IMR-90 (cell line): ENCODE data around the gene NUDT5. TPM values are rescaled to one million over a fixed set of nuclear protein-coding genes. Genes with fewer than 3 reads are reported as not detected.

Source experiments
- ATAC-seq: fragments of 200-7000 bp; cut with Tn5 transposase; 2 replicates; pipeline ENCODE4 v1.9.1; 2020; ENCODE audit warnings: low read depth, mild to moderate bottlenecking, moderate library complexity
- BruUV-seq: library from RNA; stranded (reverse); fragments of 400-500 nt; replicated peaks from 2 replicates; lab custom pipeline; 2021; lab: Mats Ljungman, UMichigan
- CTCF ChIA-PET: fragments of 300-600 bp; formaldehyde crosslinking; extraction: SDS; loops from one replicate; lab custom pipeline; 2021; ENCODE audit warnings: antibody characterized with exemption; lab: Yijun Ruan, JAX
- POLR2A ChIA-PET: fragments of 300-600 bp; sonication (Branson Sonifier 250); formaldehyde crosslinking; loops from one replicate; lab custom pipeline; 2022; ENCODE audit warnings: antibody characterized with exemption; ENCODE audit not compliant: unreplicated experiment; lab: Charles Lee
- DNase-seq: peaks from one replicate; pipeline ENCODE4 v3.0.0; 2013
- H2AFZ ChIP-seq: replicated peaks from 2 replicates; pipeline ENCODE3; 2013; ENCODE audit warnings: low read length, mild to moderate bottlenecking; ENCODE audit not compliant: poor library complexity
- H2AK5ac ChIP-seq: 2 replicates; pipeline ENCODE4 v1.6.1; 2013; ENCODE audit warnings: low read depth, low read length, inconsistent platforms
- H2AK9ac ChIP-seq: replicated peaks from 2 replicates; pipeline ENCODE3; 2013; ENCODE audit warnings: mild to moderate bottlenecking, low read depth, low read length, moderate library complexity; ENCODE audit not compliant: poor library complexity
- H2BK120ac ChIP-seq: 2 replicates; pipeline ENCODE4 v1.6.1; 2013; ENCODE audit warnings: low read depth, low read length, inconsistent platforms
- H2BK15ac ChIP-seq: 3 replicates; pipeline ENCODE4 v1.6.1; 2013; ENCODE audit warnings: low read depth, low read length, inconsistent platforms
- H2BK20ac ChIP-seq: 2 replicates; pipeline ENCODE4 v1.6.1; 2013; ENCODE audit warnings: low read depth, mild to moderate bottlenecking, inconsistent platforms, low read length, moderate library complexity
- H2BK5ac ChIP-seq: 2 replicates; pipeline ENCODE4 v1.6.1; 2013; ENCODE audit warnings: mild to moderate bottlenecking, low read depth, low read length, inconsistent platforms; ENCODE audit not compliant: poor library complexity, severe bottlenecking
- H3K14ac ChIP-seq: replicated peaks from 2 replicates; pipeline ENCODE4 v1.6.1; 2013; ENCODE audit warnings: low read depth, low read length, inconsistent platforms
- H3K18ac ChIP-seq: 2 replicates; pipeline ENCODE4 v1.6.1; 2013; ENCODE audit warnings: low read depth, low read length, control low read depth
- H3K23ac ChIP-seq: 2 replicates; pipeline ENCODE4 v1.6.1; 2013; ENCODE audit warnings: low read depth, low read length, inconsistent platforms
- H3K27ac ChIP-seq: 2 replicates; pipeline ENCODE4 v1.5.1; 2013; ENCODE audit warnings: mild to moderate bottlenecking, control low read depth, low read length; ENCODE audit not compliant: insufficient read depth
- H3K27me3 ChIP-seq: 2 replicates; pipeline ENCODE4 v1.6.1; 2013; ENCODE audit warnings: low read length; ENCODE audit not compliant: control insufficient read depth, insufficient read depth
- H3K36me3 ChIP-seq: 2 replicates; pipeline ENCODE4 v1.6.1; 2013; ENCODE audit warnings: low read length, mixed read lengths; ENCODE audit not compliant: control insufficient read depth, insufficient read depth
- H3K4ac ChIP-seq: 2 replicates; pipeline ENCODE4 v1.6.1; 2013; ENCODE audit warnings: low read depth, low read length, inconsistent platforms
- H3K4me1 ChIP-seq: 2 replicates; pipeline ENCODE4 v1.6.1; 2013; ENCODE audit warnings: low read length, mixed read lengths; ENCODE audit not compliant: control insufficient read depth, insufficient read depth
- H3K4me2 ChIP-seq: 2 replicates; pipeline ENCODE4 v1.6.1; 2013; ENCODE audit warnings: low read depth, mild to moderate bottlenecking, control low read depth, low read length, moderate library complexity
- H3K4me3 ChIP-seq: 2 replicates; pipeline ENCODE4 v1.5.1; 2013; ENCODE audit warnings: low read depth, mild to moderate bottlenecking, control low read depth, low read length, moderate library complexity; ENCODE audit not compliant: insufficient read depth
- H3K56ac ChIP-seq: 2 replicates; pipeline ENCODE4 v1.6.1; 2013; ENCODE audit warnings: low read length, inconsistent platforms; ENCODE audit not compliant: insufficient read depth; ENCODE audit errors: extremely low read depth
- H3K79me1 ChIP-seq, 2 experiments: 2 replicates each; pipeline ENCODE4 v1.6.1; 2013; ENCODE audit warnings: low read length in 2 of 2, inconsistent platforms in 1 of 2, low read depth in 1 of 2
- H3K9ac ChIP-seq: 2 replicates; pipeline ENCODE4 v1.6.1; 2013; ENCODE audit warnings: low read depth, low read length, control low read depth
- H3K9me1 ChIP-seq: 2 replicates; pipeline ENCODE4 v1.6.1; 2013; ENCODE audit warnings: low read length, inconsistent platforms; ENCODE audit not compliant: insufficient read depth
- H3K9me3 ChIP-seq: 2 replicates; pipeline ENCODE4 v1.6.1; 2013; ENCODE audit warnings: low read length; ENCODE audit not compliant: control insufficient read depth, insufficient read depth
- H4K20me1 ChIP-seq: 2 replicates; pipeline ENCODE4 v1.6.1; 2013; ENCODE audit warnings: low read length, inconsistent platforms; ENCODE audit not compliant: insufficient read depth
- H4K5ac ChIP-seq: 2 replicates; pipeline ENCODE4 v1.6.1; 2013; ENCODE audit warnings: mild to moderate bottlenecking, low read depth, low read length, control low read depth
- H4K8ac ChIP-seq, 2 experiments: 2 replicates each; pipeline ENCODE4 v1.6.1; 2013; ENCODE audit warnings: low read depth in 2 of 2, low read length in 2 of 2, control low read depth in 1 of 2, inconsistent platforms in 1 of 2
- H4K91ac ChIP-seq: 2 replicates; pipeline ENCODE4 v1.6.1; 2013; ENCODE audit warnings: low read depth, low read length, inconsistent platforms; ENCODE audit not compliant: insufficient read depth
- CEBPB ChIP-seq: IDR thresholded peaks from 2 replicates; pipeline ENCODE4 v1.6.1; 2012; ENCODE audit warnings: low read depth, low read length, improper control_type of control experiment
- CTCF ChIP-seq: conservative IDR thresholded peaks from 2 replicates; pipeline ENCODE4 v1.5.1; 2012; ENCODE audit warnings: mild to moderate bottlenecking, low read depth, low read length, improper control_type of control experiment
- MAZ ChIP-seq: IDR thresholded peaks from 2 replicates; pipeline ENCODE4 v1.6.1; 2012; ENCODE audit warnings: low read depth, mild to moderate bottlenecking, low read length, improper control_type of control experiment, moderate library complexity, borderline replicate concordance
- POLR2A ChIP-seq: IDR thresholded peaks from 2 replicates; pipeline ENCODE4 v1.6.1; 2012; ENCODE audit warnings: mild to moderate bottlenecking, low read depth, low read length
- WGBS, 2 experiments: methylation state at CpG; one replicate each; pipeline versions ENCODE4 v1.1.5 to v1.1.7; 2013; ENCODE audit warnings: missing lambda C conversion rate in 2 of 2; ENCODE audit not compliant: insufficient read length in 1 of 2; ENCODE audit errors: extremely low coverage in 2 of 2; 5-methylcytosine and 5-hydroxymethylcytosine counted together
- dilution Hi-C: fragments of 300-500 bp; cut with HindIII; formaldehyde crosslinking; loops from one replicate; pipeline ENCODE4 v1.14.3; 2018; ENCODE audit warnings: low sequenced_read_pairs; ENCODE audit not compliant: unreplicated experiment
- in situ Hi-C: fragments of 300-500 bp; cut with MboI; formaldehyde crosslinking; loops from 3 replicates; pipeline ENCODE4 v1.14.3; 2019; ENCODE audit warnings: low sequenced_read_pairs, inconsistent platforms, mixed read lengths
- intact Hi-C: fragments of 100-400 bp; cut with micrococcal nuclease; formaldehyde crosslinking; loops from 2 replicates; pipeline ENCODE4 v1.10.0; 2022
- polyA plus RNA-seq, 3 experiments: library from polyadenylated mRNA; depleted of rRNA; stranded (reverse); fragments of >200 nt; gene quantifications; 2 replicates each; pipeline ENCODE4 v1.2.3, GENCODE V29; 2012; ENCODE audit warnings: low replicate concordance in 1 of 3
- total RNA-seq: library from RNA; depleted of rRNA; stranded (reverse); fragments of >200 nt; gene quantifications from 2 replicates; pipeline ENCODE4 v1.2.3, GENCODE V29; 2012

NUDT5 gene
- total and polyA plus RNA-seq, 2 of the 4 experiments (the other 2 are of a cell fraction): 70.1 to 74.6 TPM

- intact Hi-C loops: no loop called here
- ATAC-seq (no peak), DNase-seq (no peak)
- Histone ChIP-seq H3K4me2 (no peak overlapping the region), H2AK5ac (no peak overlapping the region), H2BK5ac (no peak overlapping the region), H2BK15ac (no peak overlapping the region), H3K27ac (no peak overlapping the region), H3K56ac (no peak overlapping the region), H2AFZ (no peak overlapping the region), H3K4ac (no peak overlapping the region), H2AK9ac (no peak overlapping the region), H4K5ac (no peak overlapping the region), H3K9me3 (no peaks in the 10 kb centered on the region), H3K9me1 (peaks cover 3% of the 10 kb centered on the region; the same call in 1 of the 2 replicates), H3K23ac (no peak overlapping the region), H3K4me1 (no peaks in the 10 kb centered on the region), H3K9ac (no peak overlapping the region), H3K14ac (no peak overlapping the region), H3K27me3 (no peaks in the 10 kb centered on the region), H3K36me3 (peaks cover 52% of the 10 kb centered on the region), H4K20me1 (no peaks in the 10 kb centered on the region), H3K4me3 (no peak overlapping the region), H2BK120ac (no peak overlapping the region), H4K8ac (no peak overlapping the region), H3K79me1 (peaks cover 0 to 7% of the 10 kb centered on the region in 2 experiments; a peak in 1 of 4 replicates), H2BK20ac (no peak overlapping the region), H4K91ac (no peak overlapping the region), H3K18ac (no peak overlapping the region)
- POLR2A ChIA-PET: no interaction called here
- in situ Hi-C loops: no loop called here
- no TSS peak for BruUV-seq
- 100% methylated on average over 1 of the region's 6 CpGs; no CpG with 5 or more reads in 1 of the 2 experiments for WGBS, 2 experiments
- dilution Hi-C loops: no loop called here
- CTCF ChIA-PET: interaction anchor here (0.6 kb wide), 2 partner anchors 720 to 999 kb away, joined by 3 read pairs; no protein-coding TSS in a partner anchor
- TF ChIP-seq MAZ (no peak), CEBPB (no peak), POLR2A (no peak), CTCF (no peak)
Observed at GRCh38 chr10:12162927-12163326, 32.8 kb downstream of the NUDT5 start.
